NCI-H226 (cell line): ENCODE measurements around the gene SLC6A2.
"Not testable (repeated sequence)": the region's sequence is repeated elsewhere in the genome, so short reads cannot be mapped to it uniquely, and the experiment has no call there.

Experiments used
- DNase-seq: peaks from one replicate; pipeline ENCODE4 v3.0.0-alpha.2; 2015

Gene SLC6A2

GRCh38 chr16:55655897-55656681 is at the start of gene SLC6A2:
Gene SLC6A2, plus strand, starts transcription at chr16:55655988. Its CDS starts 707 bp downstream, at chr16:55656695.
- DNase-seq = no peak

- no peak for DNase-seq
Observed at GRCh38 chr16:55613613-55614335, 42.0 kb upstream of the SLC6A2 start.

DNA sequence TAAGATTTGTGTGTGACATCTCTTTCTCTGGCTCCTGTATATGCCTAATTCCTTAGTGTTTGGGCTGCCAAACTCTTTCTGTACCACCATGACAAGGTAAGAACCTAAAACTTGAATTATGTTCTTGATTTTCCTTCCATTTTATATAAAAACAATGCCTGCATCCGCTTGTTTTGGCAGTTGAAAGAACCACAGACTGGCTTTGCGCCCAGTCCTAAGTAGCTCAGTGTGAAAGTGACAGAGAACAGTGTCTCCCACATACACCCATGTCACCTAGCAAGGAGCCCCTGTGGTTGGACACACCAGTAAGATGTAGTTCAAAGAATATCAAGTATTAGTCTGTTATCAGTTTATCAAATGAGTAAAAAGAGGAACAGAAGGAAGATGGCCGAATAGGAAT is 40.7 kb upstream of the SLC6A2 start:
- DNase-seq = no peak

- DNase-seq = not testable (repeated sequence)
Observed at GRCh38 chr16:55615670-55616069, 40.1 kb upstream of the SLC6A2 start.

- no peak for DNase-seq
Observed at GRCh38 chr16:55621771-55622170, 34.0 kb upstream of the SLC6A2 start.

DNA sequence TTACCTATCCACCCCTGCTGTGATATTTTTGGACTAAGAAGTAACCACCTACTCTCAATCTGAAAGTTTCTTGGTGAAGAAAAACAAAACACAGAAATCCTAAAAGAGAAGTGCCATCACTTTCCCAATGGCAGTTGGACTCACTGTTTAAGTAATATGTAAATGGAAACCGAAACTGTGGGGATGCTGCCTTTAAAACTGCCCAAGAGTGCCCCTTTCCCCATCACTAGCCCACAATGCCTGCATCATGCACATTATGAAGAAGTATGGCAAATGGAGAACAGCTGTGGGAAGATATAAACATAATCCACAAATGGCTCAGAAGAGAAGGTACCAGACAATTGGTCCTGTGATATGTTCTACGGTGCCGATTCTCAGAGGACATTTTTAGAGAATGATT is 33.5 kb upstream of the SLC6A2 start:
- no peak for DNase-seq

- DNase-seq = no peak
Observed at GRCh38 chr16:55622930-55623561, 32.7 kb upstream of the SLC6A2 start.

- DNase-seq = no peak
Observed at GRCh38 chr16:55623640-55624039, 32.1 kb upstream of the SLC6A2 start.

GRCh38 chr16:55624696-55625095 is 31.1 kb upstream of the SLC6A2 start:
- DNase-seq = no peak

DNA sequence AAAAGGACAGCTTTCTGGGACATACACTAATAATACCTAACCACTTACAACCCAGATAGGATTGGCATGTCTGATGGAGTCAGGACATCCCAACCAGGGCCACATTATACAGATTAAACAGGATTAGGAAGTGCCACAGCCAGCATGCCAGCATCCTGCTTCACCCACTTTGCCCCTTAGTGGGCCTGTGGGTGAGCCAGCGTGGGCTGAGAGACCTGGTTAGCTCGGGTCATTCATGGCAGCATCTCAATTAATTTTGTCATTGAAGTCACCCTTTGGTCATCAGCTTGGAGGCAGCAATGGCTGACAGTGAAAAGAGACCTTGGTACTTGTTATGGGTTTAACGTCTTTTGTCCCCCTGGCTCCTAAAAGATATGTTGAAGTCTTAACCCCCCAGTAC is 29.9 kb upstream of the SLC6A2 start:
- DNase-seq = no peak

DNA sequence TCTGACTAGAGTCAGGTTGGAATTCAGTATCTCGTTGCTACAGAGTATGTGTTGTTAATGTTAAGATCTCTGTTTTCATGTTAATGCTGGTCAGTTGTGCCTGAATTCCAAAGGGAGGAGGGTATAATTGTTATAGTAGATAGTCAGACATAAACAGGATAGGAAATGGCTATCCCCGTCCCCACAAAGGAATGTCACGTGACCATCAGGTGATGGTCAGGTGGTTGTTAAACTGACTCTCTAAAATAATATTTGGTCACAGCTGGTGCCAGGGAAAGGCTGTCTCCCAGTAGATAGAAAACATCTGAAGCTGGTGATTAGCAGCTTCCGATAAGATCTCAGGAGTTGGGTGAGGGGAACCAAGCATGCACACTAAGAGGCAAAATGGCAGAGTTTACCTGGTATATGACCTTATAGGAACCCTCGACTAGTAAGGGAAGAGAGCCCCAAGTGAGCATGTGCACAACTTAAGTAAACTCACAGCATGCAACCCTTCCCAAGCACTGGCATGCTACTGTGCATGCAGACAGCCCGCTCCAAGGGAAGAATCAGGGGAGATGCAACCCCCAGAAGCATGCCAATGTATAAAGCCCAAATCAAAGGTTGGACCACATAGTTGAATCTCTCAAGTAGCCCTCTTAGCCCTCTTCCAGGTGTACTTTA is 27.4 kb upstream of the SLC6A2 start:
- DNase-seq = no peak

DNA sequence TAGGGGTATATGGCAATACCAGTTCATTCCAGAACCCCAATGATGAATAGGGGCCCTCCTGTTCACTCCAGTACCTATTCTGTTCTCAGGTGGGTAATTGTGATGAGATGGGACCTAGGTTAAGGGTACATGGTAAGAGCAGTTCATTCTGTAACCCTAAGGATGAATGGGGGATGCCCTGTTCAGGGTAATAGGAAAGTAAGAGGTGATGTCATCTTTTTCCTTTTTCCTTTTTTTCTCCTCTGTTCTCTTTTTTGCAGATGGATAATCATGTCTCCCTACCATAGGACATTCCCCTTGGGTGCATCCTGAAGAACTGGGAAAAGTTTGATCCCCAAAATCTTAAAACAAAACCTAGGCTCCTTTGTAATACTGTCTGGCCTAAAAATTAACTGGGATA is 25.0 kb upstream of the SLC6A2 start:
- no peak for DNase-seq

- no peak for DNase-seq
Observed at GRCh38 chr16:55632259-55632658, 23.5 kb upstream of the SLC6A2 start.

- no peak for DNase-seq
Observed at GRCh38 chr16:55634193-55634592, 21.6 kb upstream of the SLC6A2 start.

DNA sequence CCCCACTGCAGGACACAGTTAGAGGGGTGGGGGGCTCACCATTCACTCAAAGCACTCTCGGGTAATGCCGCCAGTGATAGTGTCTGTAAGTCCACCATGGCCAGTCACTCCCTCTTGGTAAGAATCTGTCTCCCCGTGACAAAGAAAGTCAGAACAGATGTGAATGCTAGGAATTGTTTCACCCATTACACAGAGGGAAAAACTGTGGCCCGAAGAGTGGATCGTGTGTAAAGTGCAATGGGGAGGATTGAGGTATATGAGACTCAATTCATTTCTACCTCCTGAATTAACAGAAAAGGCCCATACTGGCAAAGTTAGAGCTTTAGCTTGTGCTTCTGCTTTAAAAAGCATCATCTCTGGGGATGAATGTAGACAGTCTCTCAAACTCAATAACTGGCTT is 17.5 kb upstream of the SLC6A2 start:
- DNase-seq = no peak

- DNase-seq = no peak
Observed at GRCh38 chr16:55640701-55641327, 15.0 kb upstream of the SLC6A2 start.

DNA sequence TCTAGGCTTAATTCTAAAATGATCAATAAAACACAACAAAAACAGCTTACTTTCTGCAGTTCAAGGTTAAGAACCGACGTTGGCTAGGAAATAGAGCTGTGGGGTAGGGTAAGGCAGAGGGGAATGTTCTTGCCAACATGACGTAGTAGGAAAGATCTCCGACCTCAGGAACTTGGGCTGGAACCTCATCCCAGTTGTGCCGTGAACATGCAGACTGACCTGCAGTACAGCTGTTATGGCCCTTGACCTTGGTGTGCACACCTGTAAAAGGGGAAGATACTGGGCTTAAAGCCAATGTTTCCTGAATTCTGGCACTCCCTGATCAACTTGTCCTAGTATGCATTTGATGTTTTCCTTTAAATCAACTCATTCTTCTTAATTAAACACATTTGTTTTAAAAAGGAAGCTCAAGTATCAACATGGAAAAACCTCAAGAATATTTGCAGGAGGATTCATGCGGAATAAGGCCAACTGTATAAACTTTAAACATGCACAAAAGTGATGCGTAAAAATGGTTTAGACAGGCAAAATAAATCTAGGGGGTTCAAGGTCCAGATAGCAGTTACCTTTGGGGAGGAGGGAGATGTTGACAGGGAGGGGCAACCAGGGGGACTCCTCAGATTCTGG is 14.2 kb upstream of the SLC6A2 start:
- DNase-seq = no peak

GRCh38 chr16:55642611-55643010 is 13.2 kb upstream of the SLC6A2 start:
- no peak for DNase-seq

DNA sequence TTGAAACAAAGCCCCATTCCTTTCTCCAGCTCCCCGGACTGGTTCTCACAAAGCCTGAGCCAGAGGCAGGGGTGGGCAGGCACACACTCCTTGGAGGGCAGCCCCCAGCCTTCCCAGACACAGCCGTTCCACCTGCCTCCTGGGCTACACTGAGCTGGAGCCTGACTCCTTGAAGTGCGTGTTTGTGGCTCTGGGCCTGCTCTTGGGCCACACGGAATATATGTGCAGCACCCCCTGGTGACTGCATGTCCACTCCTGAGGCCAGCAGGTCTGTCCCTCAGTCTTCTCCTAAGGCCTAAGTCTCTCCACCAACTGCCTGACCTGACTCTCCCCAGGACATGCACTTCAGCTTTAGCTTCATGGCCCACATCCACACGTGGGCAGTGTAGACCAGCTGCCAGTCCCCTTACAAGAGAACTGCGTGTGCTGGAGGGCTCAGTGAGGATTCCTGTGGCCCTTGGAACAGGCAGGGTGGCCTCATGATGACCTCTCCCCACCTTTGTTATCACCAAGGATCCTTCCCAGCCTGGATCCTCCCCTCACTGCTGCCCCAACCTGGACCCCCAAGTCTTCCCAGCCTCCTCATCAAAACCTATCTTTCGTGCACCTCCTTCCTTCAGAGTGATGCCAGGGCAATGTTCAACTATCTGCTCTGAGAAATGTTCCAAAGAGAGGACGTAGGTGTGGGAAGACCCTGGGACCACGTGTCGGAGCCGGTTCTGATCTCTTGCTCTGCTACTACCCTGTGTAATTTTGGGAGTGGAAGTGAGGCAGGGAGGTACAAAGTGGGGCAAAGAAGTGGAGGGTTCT is 12.4 kb upstream of the SLC6A2 start:
- DNase-seq = no peak

DNA sequence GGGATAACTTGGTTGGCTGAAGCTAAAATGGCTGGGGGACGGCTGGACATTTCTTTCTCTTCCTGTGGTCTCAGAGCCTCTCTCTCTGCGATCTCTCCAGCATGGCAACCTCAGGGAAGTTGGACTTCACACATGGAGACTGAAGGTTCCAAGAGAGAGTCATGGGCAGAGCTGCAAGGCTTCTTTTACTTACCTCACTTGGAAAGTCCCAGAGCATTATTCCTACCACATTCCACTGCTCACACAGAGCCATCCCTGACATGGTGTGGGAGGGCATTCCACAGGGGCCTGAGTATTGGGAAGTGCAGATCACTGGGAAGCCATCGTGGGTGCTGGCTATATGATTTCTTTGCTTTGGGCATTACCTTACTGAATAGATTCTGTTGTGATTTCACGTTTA is 9.8 kb upstream of the SLC6A2 start:
- DNase-seq = no peak

DNA sequence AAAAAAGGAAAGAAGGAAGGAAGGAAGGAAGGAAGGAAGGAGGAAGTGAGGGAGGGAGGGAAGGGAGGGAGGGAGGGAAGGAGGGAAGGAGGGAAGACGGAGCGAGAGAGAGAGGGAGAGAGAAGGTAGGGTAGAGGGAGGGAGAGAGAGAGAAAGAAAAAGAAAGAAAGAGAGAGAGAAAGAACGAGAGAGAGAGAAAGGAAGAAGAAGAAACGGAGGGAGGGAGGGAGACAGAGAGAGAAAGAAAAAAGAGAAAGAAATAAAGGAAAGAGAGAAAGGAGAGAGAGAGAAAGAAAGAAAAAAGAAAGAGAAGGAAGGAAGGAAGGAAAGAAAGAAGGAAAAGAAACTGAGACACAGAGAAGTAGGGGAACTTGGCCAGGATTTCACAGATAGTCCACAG is 8.4 kb upstream of the SLC6A2 start:
- no peak for DNase-seq

DNA sequence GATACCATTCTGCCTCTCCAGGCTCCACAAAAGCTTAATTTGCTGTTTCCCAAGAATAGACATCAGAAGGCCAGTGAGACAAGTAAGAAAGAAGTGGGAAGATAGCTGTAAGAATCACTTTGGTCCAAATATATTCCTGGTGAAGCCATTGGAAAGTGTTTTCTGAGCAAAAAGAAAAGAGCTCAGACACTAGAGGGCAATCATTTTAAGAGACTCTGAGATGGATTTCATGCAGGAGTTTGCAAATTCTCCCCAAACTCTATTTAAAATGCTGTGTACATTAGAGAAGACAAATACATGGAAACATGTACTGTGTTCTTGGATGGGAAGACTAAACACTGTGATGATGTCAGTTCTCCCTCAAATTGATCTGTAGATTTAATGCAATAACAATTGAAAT is 8.0 kb upstream of the SLC6A2 start:
- no peak for DNase-seq
